Right lobe of liver (tissue), 5 donors: ENCODE data around the gene NPIPB13. TPM values are rescaled to one million over a fixed set of nuclear protein-coding genes. Genes with fewer than 3 reads are reported as not detected.

Experiments
- small RNA-seq, 2 experiments: library from RNA; depleted of rRNA; stranded (forward); fragments of <200 nt; gene quantifications; one replicate each; pipeline ENCODE3, GENCODE V24; 2016
- total RNA-seq, 6 experiments: library from RNA; depleted of rRNA in 2 of 6; stranded (reverse); fragments of >200 nt in 2 of 6; fragmentation: NEBNext Ultra II Directional in 3 of 6; extraction: Animal tissue kit (Norgen Biotek cat#: 25700) in 3 of 6; gene quantifications; one replicate each; pipeline versions ENCODE4 v1.1.0 to v1.2.4, GENCODE V29; 2016 to 2023
- donor health status: DM: no; HTN: no; CAD: no.
- donor health status: DM: no; HTN: no; CAD: no.
- donor health status: DM: no; HTN: yes; CAD: no.
- donor health status: DM: no; HTN: yes; CAD: no.

NPIPB13 gene
- total RNA-seq, 6 experiments from 2014 or later: 0.99 to 11.2 (median 6.7) TPM

Small RNA genes within 50 kb of the gene (small RNA-seq; reads per million reads assigned to genes)
- 0 reads per million in 2 experiments for gene AC106782.4

Other genes starting within 250 kb of the NPIPB13 start
- gene DOC2A, start 237.5 kb downstream of the NPIPB13 start, total RNA-seq: under 1 TPM in 3 of 6 experiments, not detected in 3; 0.16 to 0.66 (median 0.33) TPM
- not detected for gene C16orf92, start 225.3 kb downstream of the NPIPB13 start, total RNA-seq
- gene TLCD3B, start 217.2 kb downstream of the NPIPB13 start, total RNA-seq: not detected
- 100 to 1,000 TPM; 113 to 580 (median 345) TPM for gene ALDOA, start 182.7 kb downstream of the NPIPB13 start, total RNA-seq
- 10 to 100 TPM; 43.1 to 59.7 (median 47.0) TPM for gene PPP4C, start 172.5 kb downstream of the NPIPB13 start, total RNA-seq
- gene TBX6, start 156.6 kb downstream of the NPIPB13 start, total RNA-seq: under 1 TPM; 0.37 to 0.68 (median 0.42) TPM
- 10 to 100 TPM; 13.5 to 46.5 (median 21.9) TPM for gene YPEL3, start 152.3 kb downstream of the NPIPB13 start, total RNA-seq
- 1 to 10 TPM in 4 of 6 experiments, under 1 TPM in 1, not detected in 1; 0.19 to 2.3 (median 2.3) TPM for gene GDPD3, start 134.9 kb downstream of the NPIPB13 start, total RNA-seq
- 10 to 100 TPM in 5 of 6 experiments, 1 to 10 TPM in 1; 7.4 to 24.1 (median 16.0) TPM for gene MAPK3, start 125.3 kb downstream of the NPIPB13 start, total RNA-seq
- gene CORO1A, start 64.9 kb downstream of the NPIPB13 start, total RNA-seq: 10 to 100 TPM in 1 of 6 experiments, 1 to 10 TPM in 5; 7.0 to 15.2 (median 7.9) TPM
- gene BOLA2B, start 54.8 kb downstream of the NPIPB13 start, total RNA-seq: 100 to 1,000 TPM in 1 of 6 experiments, 10 to 100 TPM in 5; 22.9 to 139 (median 25.6) TPM
- gene SLX1A, start 54.6 kb downstream of the NPIPB13 start, total RNA-seq: 10 to 100 TPM; 15.5 to 83.2 (median 36.4) TPM
- 10 to 100 TPM in 5 of 6 experiments, 1 to 10 TPM in 1; 8.5 to 29.0 (median 11.9) TPM for gene SULT1A3, start 49.2 kb downstream of the NPIPB13 start, total RNA-seq
- 10 to 100 TPM; 14.8 to 23.8 (median 18.2) TPM for gene CD2BP2, start 106.8 kb upstream of the NPIPB13 start, total RNA-seq
- gene TBC1D10B, start 122.0 kb upstream of the NPIPB13 start, total RNA-seq: 10 to 100 TPM in 3 of 6 experiments, 1 to 10 TPM in 3; 7.9 to 12.3 (median 10.6) TPM
- gene MYL11, start 126.3 kb upstream of the NPIPB13 start, total RNA-seq: 1 to 10 TPM in 1 of 6 experiments, not detected in 5; 1.4 TPM
- gene SEPTIN1, start 134.1 kb upstream of the NPIPB13 start, total RNA-seq: 1 to 10 TPM in 3 of 6 experiments, under 1 TPM in 3; 0.12 to 1.7 (median 0.93) TPM
- gene ZNF48, start 146.9 kb upstream of the NPIPB13 start, total RNA-seq: 1 to 10 TPM; 2.9 to 4.3 (median 3.9) TPM
- 10 to 100 TPM in 3 of 6 experiments, 1 to 10 TPM in 3; 3.9 to 11.3 (median 9.6) TPM for gene ZNF771, start 159.1 kb upstream of the NPIPB13 start, total RNA-seq
- gene DCTPP1, start 181.6 kb upstream of the NPIPB13 start, total RNA-seq: 10 to 100 TPM; 10.0 to 17.9 (median 13.9) TPM
- 100 to 1,000 TPM; 157 to 228 (median 205) TPM for gene SEPHS2, start 197.4 kb upstream of the NPIPB13 start, total RNA-seq
- gene ITGAL, start 224.3 kb upstream of the NPIPB13 start, total RNA-seq: 10 to 100 TPM in 4 of 6 experiments, 1 to 10 TPM in 2; 7.3 to 12.4 (median 10.2) TPM